Endothelial cell of umbilical vein (primary cell): ENCODE results near the gene P2RX1. TPM values are rescaled to one million over a fixed set of nuclear protein-coding genes. Genes with fewer than 3 reads are reported as not detected.
A peak's percentile ranks its signal among the peaks of the same experiment; 100 is the strongest.

ENCODE experiments used
- BruUV-seq: library from RNA; stranded (reverse); fragments of 400-500 nt; replicated peaks from 2 replicates; lab custom pipeline; 2021; lab: Mats Ljungman, UMichigan
- CTCF ChIA-PET: fragments of 300-600, 350-600 bp; sonication (Branson Sonifier 250); formaldehyde crosslinking; loops from one replicate; lab custom pipeline; 2021; ENCODE audit warnings: antibody characterized with exemption, inconsistent platforms; lab: Charles Lee
- POLR2A ChIA-PET: fragments of 300-600, 350-600 bp; sonication (Branson Sonifier 250); formaldehyde crosslinking; loops from one replicate; lab custom pipeline; 2021; ENCODE audit warnings: antibody characterized with exemption, inconsistent platforms; lab: Charles Lee
- DNase-seq: peaks from one replicate; pipeline ENCODE4 v3.0.0-alpha.2; 2011; ENCODE audit warnings: low read depth, low spot score
- FAIRE-seq: peaks from 2 replicates; lab custom pipeline; 2011; peaks lifted over from hg19 to GRCh38; lab: Jason Lieb, UNC
- H2AFZ ChIP-seq: 2 replicates; pipeline ENCODE4 v1.6.0; 2012; ENCODE audit warnings: low read depth, low read length, control low read depth, inconsistent platforms
- H3K27ac ChIP-seq: 2 replicates; pipeline ENCODE4 v1.5.1; 2011; ENCODE audit warnings: low read depth, mild to moderate bottlenecking, control low read depth, low read length, moderate library complexity; ENCODE audit not compliant: insufficient read depth
- H3K27me3 ChIP-seq, 2 experiments: 2 replicates each; pipeline versions ENCODE4 v1.6.0 to v1.6.1; 2011; ENCODE audit warnings: low read length in 2 of 2, mixed read lengths in 1 of 2; ENCODE audit not compliant: control insufficient read depth in 2 of 2, insufficient read depth in 2 of 2
- H3K36me3 ChIP-seq, 2 experiments: 2 replicates in 1 of 2; 3 replicates in 1 of 2; pipeline ENCODE4 v1.5.1; 2011; ENCODE audit warnings: low read length in 2 of 2, mild to moderate bottlenecking in 1 of 2, moderate library complexity in 1 of 2; ENCODE audit not compliant: control insufficient read depth in 2 of 2, insufficient read depth in 2 of 2; ENCODE audit errors: extremely low read depth in 1 of 2
- H3K4me1 ChIP-seq: 3 replicates; pipeline ENCODE4 v1.5.1; 2011; ENCODE audit warnings: mild to moderate bottlenecking, low read length; ENCODE audit not compliant: control insufficient read depth, insufficient read depth; ENCODE audit errors: extremely low read depth
- H3K4me2 ChIP-seq: 2 replicates; pipeline ENCODE4 v1.6.1; 2011; ENCODE audit warnings: low read length, control low read depth, mixed read lengths; ENCODE audit not compliant: insufficient read depth
- H3K4me3 ChIP-seq, 3 experiments: fragments of 200-600 bp in 1 of 3; sonication (generic), shearing (Covaris generic) in 1 of 3; replicated peaks in 1 of 3; 2 replicates each; pipeline ENCODE4 v1.5.1; 2011 to 2016; ENCODE audit warnings: control low read depth in 3 of 3, low read length in 3 of 3, mild to moderate bottlenecking in 2 of 3, inconsistent platforms in 1 of 3, low read depth in 1 of 3, moderate library complexity in 1 of 3; ENCODE audit not compliant: insufficient read depth in 1 of 3
- H3K79me2 ChIP-seq: 2 replicates; pipeline ENCODE4 v1.6.0; 2012; ENCODE audit warnings: low read length, inconsistent platforms; ENCODE audit not compliant: control insufficient read depth, insufficient read depth
- H3K9ac ChIP-seq: replicated peaks from 2 replicates; pipeline ENCODE3; 2011; ENCODE audit warnings: low read length, control low read depth; ENCODE audit not compliant: insufficient read depth; ENCODE audit errors: extremely low read depth
- H3K9me1 ChIP-seq: replicated peaks from 3 replicates; pipeline ENCODE4 v1.6.0; 2011; ENCODE audit warnings: mild to moderate bottlenecking, low read length; ENCODE audit not compliant: control insufficient read depth, insufficient read depth; ENCODE audit errors: extremely low read depth
- H3K9me3 ChIP-seq: replicated peaks from 2 replicates; pipeline ENCODE4 v1.5.1; 2012; ENCODE audit warnings: low read length, inconsistent platforms; ENCODE audit not compliant: control insufficient read depth, insufficient read depth
- H4K20me1 ChIP-seq: replicated peaks from 2 replicates; pipeline ENCODE3; 2011; ENCODE audit warnings: mild to moderate bottlenecking, low read length; ENCODE audit not compliant: control insufficient read depth, insufficient read depth; ENCODE audit errors: extremely low read depth
- EZH2 ChIP-seq: IDR thresholded peaks from 2 replicates; pipeline ENCODE4 v1.6.1; 2012; ENCODE audit warnings: borderline replicate concordance, low read depth, mild to moderate bottlenecking, moderate library complexity, low read length, inconsistent platforms; ENCODE audit not compliant: severe bottlenecking
- FOS ChIP-seq: IDR thresholded peaks from 2 replicates; pipeline ENCODE4 v1.6.1; 2011; ENCODE audit warnings: mild to moderate bottlenecking, low read length, moderate library complexity, borderline replicate concordance; ENCODE audit not compliant: insufficient read depth
- GATA2 ChIP-seq: IDR thresholded peaks from 2 replicates; pipeline ENCODE4 v1.7.0; 2011; ENCODE audit warnings: low read depth, mild to moderate bottlenecking, moderate library complexity, mixed read lengths, low read length; ENCODE audit not compliant: insufficient read length, insufficient read depth
- JUN ChIP-seq: IDR thresholded peaks from 2 replicates; pipeline ENCODE4 v1.6.1; 2011; ENCODE audit warnings: borderline replicate concordance, low read depth; ENCODE audit not compliant: insufficient read length, insufficient read depth
- MYC ChIP-seq: IDR thresholded peaks from one replicate; pipeline ENCODE4 v1.6.1; 2011; ENCODE audit warnings: mild to moderate bottlenecking, low read depth, low read length
- POLR2A ChIP-seq: IDR thresholded peaks from 2 replicates; pipeline ENCODE4 v1.6.1; 2012; ENCODE audit warnings: low read depth, mild to moderate bottlenecking, control low read depth, low read length
- POLR2AphosphoS5 ChIP-seq: IDR thresholded peaks from 2 replicates; pipeline ENCODE4 v1.6.1; 2012; ENCODE audit warnings: low read depth, mild to moderate bottlenecking, control low read depth, low read length, moderate library complexity; ENCODE audit not compliant: insufficient read depth
- dilution Hi-C: fragments of 300-500 bp; cut with MboI; formaldehyde crosslinking; loops from one replicate; pipeline ENCODE4 v1.15.0; 2019; ENCODE audit warnings: low sequenced_read_pairs; ENCODE audit not compliant: extremely low pct_ligation_motif_present
- intact Hi-C: fragments of 100-400 bp; cut with micrococcal nuclease; formaldehyde crosslinking; loops from one replicate; pipeline ENCODE4 v1.10.0; 2022
- polyA plus RNA-seq, 4 experiments: library from polyadenylated mRNA; depleted of rRNA in 3 of 4; stranded (reverse) in 3 of 4; unstranded in 1 of 4; fragments of >200 nt; gene quantifications; 2 replicates each; pipeline versions ENCODE4 v1.2.1 to v1.2.3, GENCODE V29; 2011 to 2012; ENCODE audit warnings: missing spikeins in 1 of 4
- total RNA-seq: library from RNA; stranded (reverse); gene quantifications from 2 replicates; pipeline ENCODE4 v1.2.3, GENCODE V29; 2021
- TF ChIP-seq, protein P1 (sequence below): IDR thresholded peaks from 2 replicates; pipeline ENCODE4 v1.6.1; 2011; ENCODE audit not compliant: insufficient read depth, insufficient read length
- TF ChIP-seq, protein P2 (sequence below), 2 donors: IDR thresholded peaks; 1 replicate in 1 of 2; 2 replicates in 1 of 2; pipeline ENCODE4 v1.5.1; 2011; ENCODE audit warnings: low read length in 2 of 2, mild to moderate bottlenecking in 2 of 2, moderate library complexity in 2 of 2, control low read depth in 1 of 2, inconsistent platforms in 1 of 2, low read depth in 1 of 2; ENCODE audit not compliant: insufficient read depth in 1 of 2; ENCODE audit errors: extremely low read depth in 1 of 2

Gene P2RX1
- total and polyA plus RNA-seq, 2 donors (not counting 3 experiments of a cell fraction or from before 2014, with no cell fraction given), result not detected

GRCh38 chr17:3914312-3914670, 2.0 kb downstream of the P2RX1 start:
- intact Hi-C loops (loop anchor here (1.0 to 2.0 kb wide), 3 partner anchors 21 to 161 kb away; no protein-coding TSS in a partner anchor), dilution Hi-C loops (no loop called here)
- TF ChIP-seq MYC (no peak), GATA2 (no peak), JUN (no peak), FOS (no peak), POLR2A (no peak), EZH2 (no peak), POLR2AphosphoS5 (no peak)
- TF ChIP-seq, protein P1, sequence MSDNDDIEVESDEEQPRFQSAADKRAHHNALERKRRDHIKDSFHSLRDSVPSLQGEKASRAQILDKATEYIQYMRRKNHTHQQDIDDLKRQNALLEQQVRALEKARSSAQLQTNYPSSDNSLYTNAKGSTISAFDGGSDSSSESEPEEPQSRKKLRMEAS, result no peak
- TF ChIP-seq, protein P2, sequence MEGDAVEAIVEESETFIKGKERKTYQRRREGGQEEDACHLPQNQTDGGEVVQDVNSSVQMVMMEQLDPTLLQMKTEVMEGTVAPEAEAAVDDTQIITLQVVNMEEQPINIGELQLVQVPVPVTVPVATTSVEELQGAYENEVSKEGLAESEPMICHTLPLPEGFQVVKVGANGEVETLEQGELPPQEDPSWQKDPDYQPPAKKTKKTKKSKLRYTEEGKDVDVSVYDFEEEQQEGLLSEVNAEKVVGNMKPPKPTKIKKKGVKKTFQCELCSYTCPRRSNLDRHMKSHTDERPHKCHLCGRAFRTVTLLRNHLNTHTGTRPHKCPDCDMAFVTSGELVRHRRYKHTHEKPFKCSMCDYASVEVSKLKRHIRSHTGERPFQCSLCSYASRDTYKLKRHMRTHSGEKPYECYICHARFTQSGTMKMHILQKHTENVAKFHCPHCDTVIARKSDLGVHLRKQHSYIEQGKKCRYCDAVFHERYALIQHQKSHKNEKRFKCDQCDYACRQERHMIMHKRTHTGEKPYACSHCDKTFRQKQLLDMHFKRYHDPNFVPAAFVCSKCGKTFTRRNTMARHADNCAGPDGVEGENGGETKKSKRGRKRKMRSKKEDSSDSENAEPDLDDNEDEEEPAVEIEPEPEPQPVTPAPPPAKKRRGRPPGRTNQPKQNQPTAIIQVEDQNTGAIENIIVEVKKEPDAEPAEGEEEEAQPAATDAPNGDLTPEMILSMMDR (IDR thresholded peaks at IDR 0.05; ENCODE audit: extremely low read depth in 1 of 2, insufficient read depth in 1 of 2, low read depth in 1 of 2, low read length in 2 of 2), result no peak
- no peaks in the 10 kb centered on the region for H3K36me3 ChIP-seq
- FAIRE-seq (no peak), DNase-seq (no peak)
- no peak overlapping the region for H3K9ac ChIP-seq
- H3K27ac ChIP-seq, result no peak overlapping the region
- POLR2A ChIA-PET, result interaction anchor here (0.6 kb wide), 1 partner anchor 145 kb away, joined by 3 read pairs; no protein-coding TSS in a partner anchor
- no peaks in the 10 kb centered on the region for H4K20me1 ChIP-seq
- CTCF ChIA-PET, result interaction anchor here (0.6 to 5.0 kb wide), 47 partner anchors 10 to 302 kb away, joined by 3 to 84 read pairs (median 4); partner anchors contain the start of genes ATP2A3, CAMKK1 and NCBP3
- H3K9me3 ChIP-seq, result no peaks in the 10 kb centered on the region
- no peak overlapping the region for H3K4me2 ChIP-seq
- peak overlapping the region; percentile 2 for H2AFZ ChIP-seq
- H3K4me3 ChIP-seq, result no peak overlapping the region
- no peaks in the 10 kb centered on the region for H3K27me3 ChIP-seq
- no TSS peak for BruUV-seq
- peaks cover 15% of the 10 kb centered on the region for H3K4me1 ChIP-seq
- H3K79me2 ChIP-seq, result no peaks in the 10 kb centered on the region
- no peaks in the 10 kb centered on the region for H3K9me1 ChIP-seq
